A673 (cell line): ENCODE results near the gene WFDC12. TPM values are rescaled to one million over a fixed set of nuclear protein-coding genes. Genes with fewer than 3 reads are reported as not detected.
"Not testable (repeated sequence)": the region's sequence is repeated elsewhere in the genome, so short reads cannot be mapped to it uniquely, and the experiment has no call there.

Source experiments
- BruUV-seq: library from RNA; stranded (reverse); fragments of 400-500 nt; replicated peaks from 2 replicates; lab custom pipeline; 2021; lab: Mats Ljungman, UMichigan
- CTCF ChIA-PET: fragments of 300-600 bp; sonication (Branson Sonifier 250); formaldehyde crosslinking; loops from one replicate; lab custom pipeline; 2022; ENCODE audit warnings: antibody characterized with exemption; lab: Charles Lee
- POLR2A ChIA-PET: fragments of 300-600 bp; sonication (Branson Sonifier 250); formaldehyde crosslinking; loops from one replicate; lab custom pipeline; 2022; ENCODE audit warnings: antibody characterized with exemption; ENCODE audit not compliant: low non-redundant PET; lab: Charles Lee
- DNase-seq: peaks from one replicate; pipeline ENCODE4 v3.0.0-alpha.2; 2015; ENCODE audit warnings: low spot score
- H3K27ac ChIP-seq: fragments of 200-600 bp; sonication (generic); 2 replicates; pipeline ENCODE4 v1.5.1; 2016; ENCODE audit warnings: mixed run types, low read depth, mild to moderate bottlenecking, mixed read lengths, antibody characterized with exemption, low read length; ENCODE audit not compliant: poor library complexity, severe bottlenecking
- H3K27me3 ChIP-seq: fragments of 200-600 bp; sonication (generic); replicated peaks from 2 replicates; pipeline ENCODE4 v1.6.1; 2017; ENCODE audit warnings: mixed run types, low read depth, mild to moderate bottlenecking, mixed read lengths, antibody characterized with exemption, low read length; ENCODE audit not compliant: insufficient read depth, poor library complexity
- H3K36me3 ChIP-seq: fragments of 200-600 bp; sonication (generic); 2 replicates; pipeline ENCODE4 v1.6.1; 2016; ENCODE audit warnings: mixed run types, mild to moderate bottlenecking, mixed read lengths, antibody characterized with exemption, low read length; ENCODE audit not compliant: insufficient read depth, poor library complexity, severe bottlenecking
- H3K4me1 ChIP-seq: fragments of 200-600 bp; sonication (generic); 2 replicates; pipeline ENCODE4 v1.6.1; 2017; ENCODE audit warnings: mixed run types, mild to moderate bottlenecking, mixed read lengths, antibody characterized with exemption, low read length; ENCODE audit not compliant: insufficient read depth, poor library complexity, severe bottlenecking
- H3K4me3 ChIP-seq: fragments of 200-600 bp; sonication (generic); 2 replicates; pipeline ENCODE4 v1.5.1; 2016; ENCODE audit warnings: low read depth, mixed run types, mild to moderate bottlenecking, mixed read lengths, low read length; ENCODE audit not compliant: poor library complexity, severe bottlenecking
- H3K9me3 ChIP-seq: fragments of 200-600 bp; sonication (generic); 2 replicates; pipeline ENCODE4 v1.6.1; 2016; ENCODE audit warnings: mixed run types, low read depth, mild to moderate bottlenecking, mixed read lengths, antibody characterized with exemption, low read length; ENCODE audit not compliant: poor library complexity, severe bottlenecking
- EZH2 ChIP-seq: fragments of 200-600 bp; sonication (generic); IDR thresholded peaks from 2 replicates; pipeline ENCODE4 v1.6.1; 2017; ENCODE audit warnings: borderline replicate concordance, low read depth, mild to moderate bottlenecking, mixed read lengths, antibody characterized with exemption, low read length; ENCODE audit not compliant: poor library complexity, severe bottlenecking
- intact Hi-C: fragments of 100-400 bp; cut with micrococcal nuclease; formaldehyde crosslinking; loops from one replicate; pipeline ENCODE4 v1.10.0; 2022; ENCODE audit not compliant: unreplicated experiment
- total RNA-seq: library from RNA; stranded (reverse); gene quantifications from 2 replicates; pipeline ENCODE4 v1.2.3, GENCODE V29; 2021
- TF ChIP-seq, protein P1 (sequence below): fragments of 300-800, 200-600 bp; sonication (generic); conservative IDR thresholded peaks from 2 replicates; pipeline ENCODE4 v1.5.1; 2017; ENCODE audit warnings: low read depth, mild to moderate bottlenecking, antibody characterized with exemption, low read length, moderate library complexity, mixed read lengths

Gene WFDC12
- total RNA-seq, 1 experiment from 2014 or later, result not detected

DNA sequence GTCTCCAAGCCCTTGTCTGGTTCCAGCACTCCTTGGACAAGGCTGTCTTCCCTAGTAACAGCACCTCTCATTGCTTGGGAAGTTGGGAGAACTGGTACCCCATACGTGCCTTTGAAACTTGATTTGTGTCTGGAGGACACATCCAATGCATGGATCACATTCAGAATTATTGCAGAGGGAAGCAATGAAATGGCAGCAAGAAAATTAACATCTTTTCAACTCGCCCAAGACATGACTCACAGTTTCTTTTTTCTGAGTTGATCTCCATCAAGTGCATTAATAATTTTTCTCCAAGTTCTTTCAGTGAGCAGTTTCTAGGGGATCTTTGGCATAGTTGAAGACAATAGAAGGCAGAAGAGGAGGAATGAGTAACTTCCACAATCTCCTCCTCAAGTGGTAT lies 28.1 kb upstream of the WFDC12 start:
- ChIA-PET POLR2A (no interaction called here), CTCF (no interaction called here)
- intact Hi-C loops, result no loop called here
- TF ChIP-seq EZH2, result no peak
- TF ChIP-seq, protein P1, sequence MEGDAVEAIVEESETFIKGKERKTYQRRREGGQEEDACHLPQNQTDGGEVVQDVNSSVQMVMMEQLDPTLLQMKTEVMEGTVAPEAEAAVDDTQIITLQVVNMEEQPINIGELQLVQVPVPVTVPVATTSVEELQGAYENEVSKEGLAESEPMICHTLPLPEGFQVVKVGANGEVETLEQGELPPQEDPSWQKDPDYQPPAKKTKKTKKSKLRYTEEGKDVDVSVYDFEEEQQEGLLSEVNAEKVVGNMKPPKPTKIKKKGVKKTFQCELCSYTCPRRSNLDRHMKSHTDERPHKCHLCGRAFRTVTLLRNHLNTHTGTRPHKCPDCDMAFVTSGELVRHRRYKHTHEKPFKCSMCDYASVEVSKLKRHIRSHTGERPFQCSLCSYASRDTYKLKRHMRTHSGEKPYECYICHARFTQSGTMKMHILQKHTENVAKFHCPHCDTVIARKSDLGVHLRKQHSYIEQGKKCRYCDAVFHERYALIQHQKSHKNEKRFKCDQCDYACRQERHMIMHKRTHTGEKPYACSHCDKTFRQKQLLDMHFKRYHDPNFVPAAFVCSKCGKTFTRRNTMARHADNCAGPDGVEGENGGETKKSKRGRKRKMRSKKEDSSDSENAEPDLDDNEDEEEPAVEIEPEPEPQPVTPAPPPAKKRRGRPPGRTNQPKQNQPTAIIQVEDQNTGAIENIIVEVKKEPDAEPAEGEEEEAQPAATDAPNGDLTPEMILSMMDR, result no peak
- Histone ChIP-seq H3K27ac (no peak overlapping the region), H3K4me1 (peaks cover 1% of the 10 kb centered on the region), H3K27me3 (no peaks in the 10 kb centered on the region), H3K36me3 (no peaks in the 10 kb centered on the region), H3K9me3 (no peaks in the 10 kb centered on the region), H3K4me3 (no peak overlapping the region)
- no peak for DNase-seq
- no TSS peak for BruUV-seq

DNA sequence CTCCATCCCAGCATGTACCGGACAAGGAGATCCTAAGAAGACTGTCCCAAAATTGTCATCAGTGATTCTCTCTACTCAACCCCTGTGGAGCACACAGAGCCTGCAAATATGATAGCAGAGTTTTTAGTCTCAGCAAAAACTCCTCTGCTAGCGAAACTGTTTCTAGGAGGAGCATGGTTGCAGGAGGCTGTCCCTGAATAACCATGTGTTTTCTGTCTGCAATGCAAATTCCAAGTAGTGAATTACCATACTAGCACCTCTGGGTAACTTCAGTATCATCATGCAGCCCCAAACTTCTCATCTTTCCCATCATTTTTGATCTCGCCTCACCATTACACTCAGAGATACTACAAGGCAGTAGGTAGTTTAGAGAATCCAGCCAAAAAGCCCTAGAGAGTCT lies 24.8 kb upstream of the WFDC12 start:
- Histone ChIP-seq H3K27ac (no peak overlapping the region), H3K27me3 (peaks cover 25% of the 10 kb centered on the region), H3K36me3 (no peaks in the 10 kb centered on the region), H3K4me3 (no peak overlapping the region), H3K9me3 (no peaks in the 10 kb centered on the region), H3K4me1 (no peaks in the 10 kb centered on the region)
- ChIA-PET CTCF (no interaction called here), POLR2A (no interaction called here)
- intact Hi-C loops, result no loop called here
- TF ChIP-seq EZH2, result no peak
- TF ChIP-seq, protein P1, result no peak
- BruUV-seq, result no TSS peak
- DNase-seq, result no peak

DNA sequence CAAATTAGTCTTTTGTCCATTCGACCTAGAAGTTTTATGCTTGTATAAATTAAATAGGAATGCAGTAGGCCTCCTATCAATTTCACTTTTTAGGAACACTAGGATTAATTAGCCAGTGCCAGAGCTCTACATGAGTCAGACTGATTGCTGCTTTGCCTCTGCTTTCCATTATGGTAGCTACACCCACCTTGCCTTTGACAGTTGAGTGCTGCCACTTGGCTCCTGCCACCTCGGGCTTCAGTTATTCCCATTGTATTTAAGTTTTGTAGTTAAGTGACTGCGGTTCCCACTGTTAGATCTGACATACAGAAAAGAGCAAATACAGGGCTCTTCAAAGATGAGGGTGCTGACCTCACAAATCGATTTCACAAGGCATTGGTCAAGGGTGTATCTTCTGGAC lies 16.6 kb upstream of the WFDC12 start:
- DNase-seq, result no peak
- CTCF ChIA-PET, result no interaction called here
- TF ChIP-seq, protein P1, result no peak
- TF ChIP-seq EZH2, result no peak
- Histone ChIP-seq H3K9me3 (no peaks in the 10 kb centered on the region), H3K4me1 (no peaks in the 10 kb centered on the region), H3K4me3 (no peak overlapping the region), H3K36me3 (no peaks in the 10 kb centered on the region), H3K27ac (no peak overlapping the region), H3K27me3 (peaks cover 20% of the 10 kb centered on the region)
- BruUV-seq, result no TSS peak
- POLR2A ChIA-PET, result no interaction called here
- intact Hi-C loops, result no loop called here

DNA sequence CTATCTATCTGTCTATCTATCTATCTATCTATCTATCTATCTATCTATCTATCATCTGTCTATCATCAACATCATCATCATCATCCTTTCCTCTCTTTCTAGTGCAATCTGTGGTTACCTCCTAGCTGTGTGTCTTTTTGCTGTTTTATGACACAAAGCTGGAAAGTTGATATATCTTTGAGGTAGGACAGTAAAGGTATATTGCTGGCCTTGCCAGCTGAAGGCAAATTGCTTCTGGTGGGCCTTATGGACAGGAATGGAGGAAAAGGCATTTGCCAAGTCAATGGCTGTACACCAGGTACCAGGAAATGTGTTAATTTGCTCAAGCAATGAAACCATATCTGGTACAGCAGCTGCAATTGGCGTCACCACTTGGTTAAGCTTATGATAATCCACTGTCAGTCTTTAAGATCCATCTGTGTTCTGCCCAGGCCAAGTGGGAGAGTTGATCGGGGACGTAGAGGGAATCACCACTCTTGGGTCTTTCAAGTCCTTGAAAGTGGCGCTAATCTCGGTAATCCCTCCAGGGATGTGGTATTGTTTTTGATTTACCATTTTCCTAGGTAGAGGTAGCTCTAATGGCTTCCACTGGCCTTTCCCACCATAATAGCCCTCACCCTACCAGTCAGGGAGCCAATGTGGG lies 15.6 kb upstream of the WFDC12 start:
- peaks cover 13% of the 10 kb centered on the region for H3K27me3 ChIP-seq
- H3K36me3 ChIP-seq, DNase-seq, H3K9me3 ChIP-seq, BruUV-seq, H3K4me3 ChIP-seq, POLR2A ChIA-PET, H3K27ac ChIP-seq, H3K4me1 ChIP-seq: not testable (repeated sequence)
- CTCF ChIA-PET, result interaction anchor here (0.6 to 1.9 kb wide), 4 partner anchors 90 to 154 kb away, joined by 3 to 13 read pairs (median 5); no protein-coding TSS in a partner anchor
- intact Hi-C loops, result loop anchor here (2.0 kb wide), 2 partner anchors 89 to 153 kb away; no protein-coding TSS in a partner anchor
